Measurements from ENCODE around the gene PLXNC1.

Gene PLXNC1

GRCh38 chr12:94265539-94265938 is 117.2 kb downstream of the PLXNC1 start:
- DNase-seq (ENCODE audit: low spot score), result no peak

GRCh38 chr12:94265966-94266745 is 117.8 kb downstream of the PLXNC1 start:
- no peak for DNase-seq (ENCODE audit: low spot score)

- no peak for DNase-seq (ENCODE audit: low spot score)
Measured at GRCh38 chr12:94266796-94267536, 118.6 kb downstream of the PLXNC1 start.

DNA sequence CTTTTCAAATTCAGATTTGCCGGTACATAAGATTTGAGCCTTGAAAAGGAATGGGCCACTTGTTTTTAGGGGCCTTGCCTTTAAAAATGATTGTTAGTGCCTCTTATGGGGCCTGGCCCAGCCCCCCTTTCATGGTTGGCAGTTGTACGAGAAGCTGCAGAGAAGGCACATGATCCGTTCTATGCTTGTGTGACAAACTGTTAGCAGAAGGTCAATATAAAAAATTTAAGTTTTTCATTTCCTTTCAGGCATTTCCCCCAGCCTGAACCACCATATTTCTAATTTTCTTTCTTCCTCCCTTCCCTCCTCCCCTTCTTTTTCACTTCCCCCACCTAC is 119.1 kb downstream of the PLXNC1 start:
- no peak for DNase-seq (ENCODE audit: low spot score)

- no peak for DNase-seq (ENCODE audit: low spot score)
Measured at GRCh38 chr12:94267921-94268471, 119.6 kb downstream of the PLXNC1 start.

- no peak for DNase-seq (ENCODE audit: low spot score)
Measured at GRCh38 chr12:94269316-94269999, 121.1 kb downstream of the PLXNC1 start.

- no peak for DNase-seq (ENCODE audit: low spot score)
Measured at GRCh38 chr12:94271351-94271750, 123.0 kb downstream of the PLXNC1 start.

- DNase-seq (ENCODE audit: low spot score), result no peak
Measured at GRCh38 chr12:94272280-94272679, 123.9 kb downstream of the PLXNC1 start.

DNA sequence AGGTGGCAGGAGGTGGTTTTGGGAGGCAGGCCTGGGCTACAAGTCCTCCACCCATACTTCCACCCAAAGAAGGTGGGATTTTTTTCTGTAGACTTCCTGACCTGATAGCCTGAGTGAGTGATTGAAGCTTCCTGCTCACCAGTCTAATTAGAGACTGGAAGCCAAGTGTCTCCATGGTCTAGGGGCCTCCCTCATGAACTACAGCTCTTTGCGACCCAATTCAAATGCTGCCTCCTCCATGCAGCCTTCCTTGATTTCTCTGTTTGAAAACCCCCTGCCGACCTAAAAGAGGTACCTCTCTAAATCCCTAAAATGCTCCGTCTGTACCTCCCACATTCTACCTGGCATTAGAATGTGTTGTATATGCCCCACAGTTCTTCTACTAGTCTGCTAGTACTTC is 124.9 kb downstream of the PLXNC1 start:
- DNase-seq (ENCODE audit: low spot score), result no peak

DNA sequence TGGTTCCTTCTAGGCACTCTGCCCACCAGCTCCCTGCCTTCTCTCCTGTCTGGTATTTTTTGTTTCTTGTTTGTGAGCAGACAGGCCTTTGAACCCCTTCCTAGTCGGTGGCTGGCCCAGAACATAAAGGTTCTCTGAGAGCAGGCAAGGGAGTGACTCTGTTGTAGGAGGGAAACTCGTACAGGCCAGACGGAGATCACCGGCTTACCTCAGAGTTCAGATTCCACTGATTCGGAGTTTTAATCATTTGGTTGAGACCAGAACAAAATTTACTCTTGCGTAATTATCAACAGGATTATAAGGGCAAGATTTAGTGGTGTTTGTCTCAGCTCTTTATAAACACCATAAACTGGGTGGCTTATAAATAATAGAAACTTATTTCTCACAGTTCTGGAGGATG is 128.3 kb downstream of the PLXNC1 start:
- DNase-seq (ENCODE audit: low spot score), result no peak

DNA sequence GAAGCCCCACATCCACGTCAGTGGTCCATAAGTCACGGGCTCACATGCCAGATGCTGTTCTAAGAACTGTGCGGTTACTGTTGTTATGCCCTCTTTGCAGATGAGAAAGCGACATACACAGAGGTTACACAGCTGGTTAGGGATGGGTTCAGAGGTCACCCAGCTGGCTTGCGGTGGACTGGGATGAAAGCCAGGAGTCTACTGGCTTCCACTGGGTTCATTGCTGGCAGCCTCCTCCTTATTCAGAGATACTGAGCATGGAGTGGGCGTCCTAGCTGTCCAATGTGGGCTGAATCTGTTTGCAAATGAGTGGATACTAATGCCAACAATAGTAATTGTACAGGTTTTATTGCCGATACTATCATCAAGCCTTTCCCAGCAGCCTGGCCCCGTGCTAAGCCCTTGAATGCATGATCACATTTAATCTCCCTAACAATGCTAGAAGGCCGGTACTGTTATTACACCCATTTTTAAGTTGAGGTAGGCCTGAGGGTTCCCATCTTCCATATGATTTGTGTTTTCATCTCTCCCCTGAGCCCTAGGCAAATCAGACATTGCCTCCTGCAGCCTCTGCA is 129.1 kb downstream of the PLXNC1 start:
- DNase-seq (ENCODE audit: low spot score), result no peak

- DNase-seq (ENCODE audit: low spot score), result no peak
Measured at GRCh38 chr12:94280063-94280462, 131.7 kb downstream of the PLXNC1 start.

DNA sequence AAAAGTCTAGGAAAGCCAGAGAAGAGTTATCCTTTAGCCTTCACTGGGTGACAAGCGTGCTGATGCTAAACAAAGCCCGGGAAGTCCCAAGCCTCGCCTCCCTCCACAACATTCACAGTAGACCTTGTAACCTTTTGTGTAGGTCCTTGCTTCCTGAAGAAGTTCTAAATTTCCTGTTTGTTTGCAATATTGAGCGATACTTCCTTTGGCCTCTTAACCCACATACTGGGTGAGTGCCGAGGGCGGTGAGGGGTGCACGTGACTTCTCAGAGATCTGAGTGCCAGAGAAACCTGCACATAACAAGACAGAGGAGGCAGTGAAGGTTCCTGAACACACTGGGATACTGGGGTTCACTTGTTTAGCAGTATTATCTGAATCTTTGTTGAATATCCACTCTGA is 134.3 kb downstream of the PLXNC1 start:
- no peak for DNase-seq (ENCODE audit: low spot score)

DNA sequence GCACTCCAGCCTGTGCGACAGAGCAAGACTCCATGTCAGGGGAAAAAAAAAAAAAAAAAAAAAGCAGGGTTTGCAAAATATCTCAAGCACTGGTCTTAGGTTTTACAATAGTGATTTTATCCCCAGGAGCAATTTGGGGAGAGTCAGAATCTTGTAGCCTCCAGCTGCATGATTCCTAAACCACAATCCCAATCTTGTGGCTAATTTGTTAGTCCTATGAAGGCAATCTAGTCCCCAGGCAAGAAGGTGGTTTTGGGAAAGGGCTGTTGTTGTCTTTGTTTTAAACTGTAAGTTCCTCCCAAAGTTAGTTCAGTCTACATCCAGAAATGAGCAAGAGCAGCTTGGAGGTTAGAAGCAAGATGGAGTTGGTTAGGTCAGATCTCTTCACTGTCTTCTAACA is 135.7 kb downstream of the PLXNC1 start:
- DNase-seq (ENCODE audit: low spot score), result no peak

GRCh38 chr12:94284859-94285258 is 136.5 kb downstream of the PLXNC1 start:
- DNase-seq (ENCODE audit: low spot score), result no peak

- no peak for DNase-seq (ENCODE audit: low spot score)
Measured at GRCh38 chr12:94285943-94286582, 137.7 kb downstream of the PLXNC1 start.

DNA sequence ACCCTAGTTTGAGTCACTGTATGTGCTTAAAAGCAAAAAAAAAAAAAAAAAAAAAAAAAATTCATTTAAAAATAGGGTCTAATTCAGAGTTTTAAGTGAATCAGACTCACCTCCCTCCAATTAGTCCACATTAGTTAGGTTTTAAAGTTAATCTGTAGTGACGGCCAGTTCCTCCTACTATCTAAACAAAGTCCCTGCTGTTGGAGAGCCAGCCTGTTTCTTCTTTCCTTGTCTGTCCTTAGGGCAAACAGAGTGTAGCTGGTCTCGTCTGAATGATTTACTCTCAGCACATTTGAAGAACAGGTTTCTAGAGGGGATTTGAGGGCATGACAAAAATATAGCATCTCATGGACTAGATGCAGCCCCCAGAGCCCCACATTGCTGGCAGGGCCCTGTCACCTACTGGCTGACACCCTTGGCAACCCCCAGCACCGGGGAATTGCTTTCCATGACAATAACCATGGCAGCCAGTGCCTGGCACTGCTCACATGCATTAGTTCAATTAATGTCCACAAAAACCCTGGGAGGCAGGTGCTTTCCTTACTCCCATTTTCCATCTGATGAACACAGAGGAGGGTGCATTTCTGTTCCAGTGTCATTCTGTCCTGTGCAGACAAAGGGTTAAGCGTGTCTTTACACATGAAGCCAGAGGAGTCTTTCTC is 138.3 kb downstream of the PLXNC1 start:
- DNase-seq (ENCODE audit: low spot score), result no peak

GRCh38 chr12:94287245-94287628 is 138.9 kb downstream of the PLXNC1 start:
- no peak for DNase-seq (ENCODE audit: low spot score)

DNA sequence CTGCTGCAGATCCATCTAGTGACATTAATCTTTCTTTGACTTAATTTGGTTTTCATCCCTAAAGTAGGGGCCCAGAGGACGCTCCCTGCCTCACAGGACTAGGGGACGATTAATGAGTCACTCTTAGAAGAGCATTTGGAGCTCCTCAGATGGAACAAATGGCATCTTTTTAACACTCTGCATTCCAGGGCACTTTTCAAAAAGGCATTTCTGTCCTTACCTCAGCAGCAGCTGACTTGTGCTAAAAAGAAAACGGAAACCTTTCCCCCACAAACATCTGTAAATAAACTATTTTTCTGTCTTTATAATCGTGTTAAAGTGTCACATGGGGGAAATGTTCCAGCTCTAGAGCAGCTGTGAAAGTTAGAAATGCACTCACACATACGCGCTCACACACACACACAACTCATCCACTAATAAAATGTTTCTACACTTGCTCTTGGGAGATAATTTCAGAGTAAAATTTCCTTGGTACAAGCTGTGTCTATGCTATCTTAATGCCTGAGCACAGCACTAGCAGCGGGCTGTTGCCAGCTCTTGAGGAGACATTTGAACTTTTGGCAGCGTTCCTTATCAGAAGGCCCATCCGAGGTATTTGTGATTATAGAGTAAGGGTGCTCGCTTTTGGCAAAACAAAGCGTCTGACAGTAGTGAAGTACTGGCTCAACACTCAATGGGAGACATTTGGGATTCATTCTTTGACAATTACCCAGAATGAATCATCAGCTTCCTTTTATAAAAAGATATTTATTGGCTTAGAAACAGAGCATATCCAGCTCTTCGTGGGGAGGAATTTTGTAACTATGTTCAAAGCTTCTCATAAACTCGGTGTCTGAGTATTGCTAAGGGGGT is 141.3 kb downstream of the PLXNC1 start:
- DNase-seq (ENCODE audit: low spot score), result no peak

- DNase-seq (ENCODE audit: low spot score), result no peak
Measured at GRCh38 chr12:94290353-94290752, 142.0 kb downstream of the PLXNC1 start.
